Neural progenitor cell (in vitro differentiated cells): Measurements from ENCODE around the gene CT47C1. TPM values are rescaled to one million over a fixed set of nuclear protein-coding genes. Genes with fewer than 3 reads are reported as not detected.

Experiments
- DNase-seq: peaks from one replicate; pipeline ENCODE4 v3.0.0-alpha.2; 2016; ENCODE audit warnings: low spot score
- H2AFZ ChIP-seq: fragments of 200-600 bp; sonication (generic); replicated peaks from 2 replicates; pipeline ENCODE4 v1.6.1; 2016; ENCODE audit warnings: antibody characterized with exemption
- H3F3A ChIP-seq: fragments of 200-600 bp; sonication (generic); 2 replicates; pipeline ENCODE4 v1.6.1; 2016; ENCODE audit warnings: antibody characterized with exemption, low read depth
- H3K27ac ChIP-seq: fragments of 200-600 bp; sonication (generic); 2 replicates; pipeline ENCODE4 v1.5.1; 2016; ENCODE audit warnings: mild to moderate bottlenecking
- H3K27me3 ChIP-seq: fragments of 200-600 bp; sonication (generic); 2 replicates; pipeline ENCODE4 v1.6.1; 2016; ENCODE audit warnings: mild to moderate bottlenecking, moderate library complexity
- H3K36me3 ChIP-seq: fragments of 200-600 bp; sonication (generic); 2 replicates; pipeline ENCODE4 v1.5.1; 2016
- H3K4me1 ChIP-seq: fragments of 200-600 bp; sonication (generic); 2 replicates; pipeline ENCODE4 v1.6.1; 2016; ENCODE audit warnings: mixed run types
- H3K4me2 ChIP-seq: fragments of 200-600 bp; sonication (generic); 2 replicates; pipeline ENCODE4 v1.6.1; 2016
- H3K4me3 ChIP-seq: fragments of 200-600 bp; sonication (generic); 2 replicates; pipeline ENCODE4 v1.5.1; 2016
- H3K79me2 ChIP-seq: fragments of 200-600 bp; sonication (generic); 2 replicates; pipeline ENCODE4 v1.6.1; 2016; ENCODE audit warnings: low read depth
- H3K9ac ChIP-seq: fragments of 200-600 bp; sonication (generic); 2 replicates; pipeline ENCODE4 v1.6.1; 2016
- H3K9me3 ChIP-seq: fragments of 200-600 bp; sonication (generic); 2 replicates; pipeline ENCODE4 v1.5.1; 2016; ENCODE audit warnings: low read depth
- H4K20me1 ChIP-seq: fragments of 200-600 bp; sonication (generic); 2 replicates; pipeline ENCODE4 v1.6.1; 2016; ENCODE audit warnings: low read depth
- H3K27ac Mint-ChIP-seq: 3 replicates; pipeline ENCODE4 v1.8.0; 2021; ENCODE audit warnings: mixed read lengths
- H3K27me3 Mint-ChIP-seq: 2 replicates; pipeline ENCODE4 v1.8.0; 2022; ENCODE audit warnings: low read depth, mild to moderate bottlenecking, inconsistent platforms, moderate library complexity, mixed read lengths; ENCODE audit not compliant: insufficient read depth
- H3K36me3 Mint-ChIP-seq: 3 replicates; pipeline ENCODE4 v1.8.0; 2021; ENCODE audit warnings: mixed read lengths
- H3K4me1 Mint-ChIP-seq: 3 replicates; pipeline ENCODE4 v1.8.0; 2021; ENCODE audit warnings: mixed read lengths
- H3K4me3 Mint-ChIP-seq: 3 replicates; pipeline ENCODE4 v1.8.0; 2021; ENCODE audit warnings: mild to moderate bottlenecking, moderate library complexity, mixed read lengths
- H3K9me3 Mint-ChIP-seq: 3 replicates; pipeline ENCODE4 v1.8.0; 2020; ENCODE audit warnings: mixed read lengths
- EZH2 ChIP-seq: fragments of 200-600 bp; sonication (generic); IDR thresholded peaks from 2 replicates; pipeline ENCODE4 v1.6.1; 2017; ENCODE audit warnings: antibody characterized with exemption, mild to moderate bottlenecking, moderate library complexity
- EZH2phosphoT487 ChIP-seq: fragments of 200-600 bp; sonication (generic); IDR thresholded peaks from 2 replicates; pipeline ENCODE4 v1.6.1; 2017; ENCODE audit warnings: antibody characterized with exemption
- total RNA-seq: library from RNA; depleted of rRNA; stranded (reverse); fragments of >200 nt; gene quantifications from 2 replicates; pipeline ENCODE4 v1.2.3, GENCODE V29; 2015; ENCODE audit warnings: low replicate concordance
- TF ChIP-seq, protein P1 (sequence below): fragments of 200-600 bp; sonication (generic); IDR thresholded peaks from 2 replicates; pipeline ENCODE4 v1.5.1; 2017; ENCODE audit warnings: antibody characterized with exemption, mild to moderate bottlenecking

The CT47C1 gene
- total RNA-seq, 1 donor from 2014 or later = not detected

DNA sequence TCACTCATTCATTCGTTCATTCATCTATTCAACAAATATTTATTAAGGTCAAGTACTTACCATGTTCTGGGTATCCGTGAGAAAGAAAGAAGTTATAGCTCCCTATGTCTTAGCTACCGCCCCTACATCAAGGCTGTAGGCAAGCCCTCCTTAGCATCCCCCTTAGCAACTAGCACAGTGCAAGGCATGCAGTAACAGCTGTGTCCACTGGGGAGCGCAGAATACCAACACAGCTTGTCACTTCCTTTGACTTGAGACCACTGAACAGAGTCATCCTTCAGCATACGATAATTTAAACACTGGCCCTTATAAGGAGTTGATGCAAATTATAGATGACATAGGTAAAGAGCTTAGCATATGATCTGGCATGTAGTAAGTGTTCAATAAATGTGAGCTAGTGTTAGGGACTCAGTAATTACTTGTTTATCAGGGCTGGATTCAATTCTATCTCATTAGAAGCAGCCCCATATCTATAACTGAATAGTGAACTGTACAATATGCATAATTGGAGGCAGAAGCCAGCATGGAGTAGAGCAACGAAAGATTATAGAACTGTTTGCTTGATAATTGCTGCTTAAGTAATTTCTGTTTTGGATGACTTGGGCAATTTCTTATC, 46.1 kb downstream of the CT47C1 start:
- Histone ChIP-seq H3K27me3 (no peaks in the 10 kb centered on the region), H3K27ac (no peak overlapping the region), H4K20me1 (no peaks in the 10 kb centered on the region), H3K36me3 (no peaks in the 10 kb centered on the region), H3K9ac (no peak overlapping the region), H3K4me2 (no peak overlapping the region), H3K9me3 (no peaks in the 10 kb centered on the region), H3F3A (no peaks in the 10 kb centered on the region), H3K79me2 (no peaks in the 10 kb centered on the region), H2AFZ (no peak overlapping the region), H3K4me1 (no peaks in the 10 kb centered on the region), H3K4me3 (no peak overlapping the region)
- H3K27me3 Mint-ChIP-seq = peaks cover 5% of the 10 kb centered on the region
- DNase-seq = peak; percentile 58
- no peak overlapping the region for H3K4me3 Mint-ChIP-seq
- H3K9me3 Mint-ChIP-seq = no peaks in the 10 kb centered on the region
- H3K27ac Mint-ChIP-seq = no peak overlapping the region
- H3K4me1 Mint-ChIP-seq = no peaks in the 10 kb centered on the region
- TF ChIP-seq, protein P1, sequence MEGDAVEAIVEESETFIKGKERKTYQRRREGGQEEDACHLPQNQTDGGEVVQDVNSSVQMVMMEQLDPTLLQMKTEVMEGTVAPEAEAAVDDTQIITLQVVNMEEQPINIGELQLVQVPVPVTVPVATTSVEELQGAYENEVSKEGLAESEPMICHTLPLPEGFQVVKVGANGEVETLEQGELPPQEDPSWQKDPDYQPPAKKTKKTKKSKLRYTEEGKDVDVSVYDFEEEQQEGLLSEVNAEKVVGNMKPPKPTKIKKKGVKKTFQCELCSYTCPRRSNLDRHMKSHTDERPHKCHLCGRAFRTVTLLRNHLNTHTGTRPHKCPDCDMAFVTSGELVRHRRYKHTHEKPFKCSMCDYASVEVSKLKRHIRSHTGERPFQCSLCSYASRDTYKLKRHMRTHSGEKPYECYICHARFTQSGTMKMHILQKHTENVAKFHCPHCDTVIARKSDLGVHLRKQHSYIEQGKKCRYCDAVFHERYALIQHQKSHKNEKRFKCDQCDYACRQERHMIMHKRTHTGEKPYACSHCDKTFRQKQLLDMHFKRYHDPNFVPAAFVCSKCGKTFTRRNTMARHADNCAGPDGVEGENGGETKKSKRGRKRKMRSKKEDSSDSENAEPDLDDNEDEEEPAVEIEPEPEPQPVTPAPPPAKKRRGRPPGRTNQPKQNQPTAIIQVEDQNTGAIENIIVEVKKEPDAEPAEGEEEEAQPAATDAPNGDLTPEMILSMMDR = peak; percentile 69
- TF ChIP-seq EZH2 = no peak
- H3K36me3 Mint-ChIP-seq = no peaks in the 10 kb centered on the region

GRCh38 chrX:119121341-119121740, 48.5 kb downstream of the CT47C1 start:
- no peak overlapping the region for H3K9ac ChIP-seq
- no peak overlapping the region for H3K4me2 ChIP-seq
- no peaks in the 10 kb centered on the region for H3K9me3 ChIP-seq
- H4K20me1 ChIP-seq = no peaks in the 10 kb centered on the region
- no peak overlapping the region for H3K27ac ChIP-seq
- no peak for TF ChIP-seq EZH2phosphoT487
- no peak for TF ChIP-seq EZH2
- TF ChIP-seq, protein P1 = no peak
- no peaks in the 10 kb centered on the region for H3K9me3 Mint-ChIP-seq
- no peaks in the 10 kb centered on the region for H3F3A ChIP-seq
- no peaks in the 10 kb centered on the region for H3K36me3 Mint-ChIP-seq
- no peak for DNase-seq
- no peaks in the 10 kb centered on the region for H3K79me2 ChIP-seq
- no peaks in the 10 kb centered on the region for H3K36me3 ChIP-seq
- H3K27ac Mint-ChIP-seq = no peak overlapping the region
- H3K4me3 ChIP-seq = no peak overlapping the region
- no peaks in the 10 kb centered on the region for H3K4me1 ChIP-seq
- H3K4me1 Mint-ChIP-seq = no peaks in the 10 kb centered on the region
- H3K27me3 Mint-ChIP-seq = peaks cover 3% of the 10 kb centered on the region
- H3K27me3 ChIP-seq = no peaks in the 10 kb centered on the region
- no peak overlapping the region for H2AFZ ChIP-seq
- no peak overlapping the region for H3K4me3 Mint-ChIP-seq

Other genes starting within 250 kb of the CT47C1 start
- not detected in 2 replicates for gene ZCCHC12, start 249.2 kb upstream of the CT47C1 start, total RNA-seq
- 0.25 and 0.39 TPM in 2 replicates for gene LONRF3, start 98.4 kb upstream of the CT47C1 start, total RNA-seq
- not detected in 2 replicates for gene KIAA1210, start 54.8 kb downstream of the CT47C1 start, total RNA-seq
- gene PGRMC1, start 163.3 kb downstream of the CT47C1 start, total RNA-seq = 191 and 246 TPM in 2 replicates